CD14-positive monocyte (primary cell): ENCODE results near the gene DNPEP. TPM values are rescaled to one million over a fixed set of nuclear protein-coding genes. Genes with fewer than 3 reads are reported as not detected.

ENCODE experiments used
- DNase-seq, 3 donors: peaks; one replicate each; pipeline ENCODE4 v3.0.0-alpha.2; 2011 to 2022
- H2AFZ ChIP-seq: 2 replicates; pipeline ENCODE4 v1.6.0; 2012; ENCODE audit warnings: mild to moderate bottlenecking, low read depth, low read length, inconsistent platforms; ENCODE audit not compliant: insufficient read depth, poor library complexity, severe bottlenecking
- H3K27ac ChIP-seq, 2 donors: 1 replicate in 1 of 2; 2 replicates in 1 of 2; pipeline ENCODE4 v1.5.1; 2012 to 2013; ENCODE audit warnings: low read length in 2 of 2, control low read depth in 1 of 2, inconsistent platforms in 1 of 2, low read depth in 1 of 2, mild to moderate bottlenecking in 1 of 2
- H3K27me3 ChIP-seq, 2 donors: one replicate each; pipeline versions ENCODE4 v1.6.0 to v1.6.1; 2011 to 2013; ENCODE audit warnings: low read length in 2 of 2; ENCODE audit not compliant: control insufficient read depth in 2 of 2, insufficient read depth in 2 of 2
- H3K36me3 ChIP-seq, 2 donors: replicated peaks in 1 of 2; 1 replicate in 1 of 2; 2 replicates in 1 of 2; pipeline versions ENCODE4 v1.5.1 to v1.6.1; 2012 to 2013; ENCODE audit warnings: low read length in 2 of 2, control low read depth in 1 of 2, inconsistent platforms in 1 of 2, mild to moderate bottlenecking in 1 of 2; ENCODE audit not compliant: insufficient read depth in 2 of 2, control insufficient read depth in 1 of 2
- H3K4me1 ChIP-seq, 2 donors: 1 replicate in 1 of 2; 2 replicates in 1 of 2; pipeline versions ENCODE4 v1.5.1 to v1.6.1; 2012 to 2013; ENCODE audit warnings: low read length in 2 of 2, control low read depth in 1 of 2, inconsistent platforms in 1 of 2, mild to moderate bottlenecking in 1 of 2, moderate library complexity in 1 of 2; ENCODE audit not compliant: insufficient read depth in 2 of 2, control insufficient read depth in 1 of 2
- H3K4me2 ChIP-seq: replicated peaks from 2 replicates; pipeline ENCODE3; 2012; ENCODE audit warnings: low read length, moderate library complexity, mild to moderate bottlenecking; ENCODE audit not compliant: poor library complexity, severe bottlenecking; ENCODE audit errors: extremely low read depth
- H3K4me3 ChIP-seq, 3 experiments: fragments of 200-600 bp in 1 of 3; sonication (generic) in 1 of 3; replicated peaks in 1 of 3; 1 replicate in 2 of 3; 2 replicates in 1 of 3; pipeline ENCODE4 v1.5.1; 2011 to 2013; ENCODE audit warnings: low read length in 3 of 3, mild to moderate bottlenecking in 3 of 3, control low read depth in 2 of 3, low read depth in 2 of 3, inconsistent platforms in 1 of 3, moderate library complexity in 1 of 3
- H3K79me2 ChIP-seq: 2 replicates; pipeline ENCODE4 v1.6.0; 2012; ENCODE audit warnings: mild to moderate bottlenecking, control low read depth, inconsistent platforms, low read length, moderate library complexity; ENCODE audit not compliant: insufficient read depth
- H3K9ac ChIP-seq: 2 replicates; pipeline ENCODE4 v1.6.0; 2017; ENCODE audit warnings: low read length, mild to moderate bottlenecking; ENCODE audit not compliant: insufficient read depth, poor library complexity, severe bottlenecking
- H3K9me3 ChIP-seq, 2 donors: replicated peaks in 1 of 2; 1 replicate in 1 of 2; 2 replicates in 1 of 2; pipeline versions ENCODE4 v1.5.1 to v1.6.1; 2012 to 2013; ENCODE audit warnings: low read length in 2 of 2, control low read depth in 1 of 2; ENCODE audit not compliant: control insufficient read depth in 1 of 2, insufficient read depth in 1 of 2
- H4K20me1 ChIP-seq: 2 replicates; pipeline ENCODE4 v1.6.0; 2012; ENCODE audit warnings: mild to moderate bottlenecking, low read length, control low read depth, moderate library complexity; ENCODE audit not compliant: insufficient read depth
- H3K27ac Mint-ChIP-seq, 7 donors: one replicate each; pipeline ENCODE4 v1.8.0; 2020; ENCODE audit warnings: mild to moderate bottlenecking in 7 of 7, mixed read lengths in 7 of 7, moderate library complexity in 6 of 7, inconsistent platforms in 2 of 7
- H3K27me3 Mint-ChIP-seq, 3 donors: one replicate each; pipeline ENCODE4 v1.8.0; 2021 to 2022; ENCODE audit warnings: low read depth in 3 of 3, mild to moderate bottlenecking in 3 of 3, mixed read lengths in 3 of 3, moderate library complexity in 3 of 3, inconsistent platforms in 1 of 3
- H3K36me3 Mint-ChIP-seq, 2 donors: one replicate each; pipeline ENCODE4 v1.8.0; 2020; ENCODE audit warnings: mixed read lengths in 2 of 2, inconsistent platforms in 1 of 2, mild to moderate bottlenecking in 1 of 2
- H3K4me1 Mint-ChIP-seq: one replicate; pipeline ENCODE4 v1.8.0; 2020; ENCODE audit warnings: mild to moderate bottlenecking, mixed read lengths
- H3K4me3 Mint-ChIP-seq, 2 donors: one replicate each; pipeline ENCODE4 v1.8.0; 2020; ENCODE audit warnings: mild to moderate bottlenecking in 2 of 2, mixed read lengths in 2 of 2, moderate library complexity in 1 of 2
- H3K9me3 Mint-ChIP-seq, 7 donors: one replicate each; pipeline ENCODE4 v1.8.0; 2020 to 2022; ENCODE audit warnings: mixed read lengths in 7 of 7, mild to moderate bottlenecking in 6 of 7, moderate library complexity in 6 of 7, inconsistent platforms in 2 of 7
- CTCF ChIP-seq: fragments of 200-600 bp; IDR thresholded peaks from one replicate; pipeline ENCODE4 v1.8.0; 2022; ENCODE audit warnings: antibody characterized with exemption, mild to moderate bottlenecking
- WGBS: methylation state at CpG from one replicate; pipeline ENCODE4 v1.1.5; 2013; ENCODE audit warnings: missing lambda C conversion rate; ENCODE audit not compliant: insufficient coverage; 5-methylcytosine and 5-hydroxymethylcytosine counted together
- intact Hi-C, 2 donors: fragments of 100-400 bp; cut with micrococcal nuclease; formaldehyde crosslinking; loops; one replicate each; pipeline versions ENCODE4 v1.15.0 to v1.15.1; 2023
- polyA plus RNA-seq, 3 donors: library from polyadenylated mRNA; depleted of rRNA in 1 of 3; unstranded in 2 of 3; stranded (reverse) in 1 of 3; fragments of 300-500 nt in 2 of 3; fragments of >200 nt in 1 of 3; fragmentation: Illumina TruSeq in 2 of 3; gene quantifications; 1 replicate in 2 of 3; 2 replicates in 1 of 3; pipeline ENCODE4 v1.2.3, GENCODE V29; 2012 to 2021

DNPEP gene
- polyA plus RNA-seq, 3 donors, result 51.6 to 83.1 (median 60.6) TPM

GRCh38 chr2:219420687-219421086 is 33.0 kb upstream of the DNPEP start:
- WGBS, result 100% methylated on average over 5 of the region's 8 CpGs
- peaks cover 8 to 38% of the 10 kb centered on the region in 2 donors for H3K27me3 ChIP-seq
- H3K9ac ChIP-seq, result no peak overlapping the region

More at GRCh38 chr2:219420687-219421086, 33.0 kb upstream of the DNPEP start:
- Histone ChIP-seq H3K4me2 (no peak overlapping the region), H3K79me2 (no peaks in the 10 kb centered on the region), H3K36me3 (no peaks in the 10 kb centered on the region), H3K4me1 (peaks cover 21 to 36% of the 10 kb centered on the region in 2 donors), H3K4me3 (no peak overlapping the region), H4K20me1 (no peaks in the 10 kb centered on the region), H3K9me3 (no peaks in the 10 kb centered on the region), H3K27ac (no peak overlapping the region), H2AFZ (no peak overlapping the region)
- H3K36me3 Mint-ChIP-seq, result no peaks in the 10 kb centered on the region
- intact Hi-C loops, result loop anchor here in 1 of 2 donors (10.0 kb wide), 1 partner anchor 194 kb away; no protein-coding TSS in a partner anchor
- H3K27ac Mint-ChIP-seq, result no peak overlapping the region
- peaks cover 0 to 4% (median 2%) of the 10 kb centered on the region in 7 donors for H3K9me3 Mint-ChIP-seq
- TF ChIP-seq CTCF, result no peak
- peaks cover 38 to 52% (median 52%) of the 10 kb centered on the region in 3 donors for H3K27me3 Mint-ChIP-seq
- H3K4me1 Mint-ChIP-seq, result peaks cover 27% of the 10 kb centered on the region
- no peak overlapping the region for H3K4me3 Mint-ChIP-seq
- DNase-seq, result no peak
